A549 treated with RU486 at 1 μM for 4 hours (cell line): Measurements from ENCODE around the gene CTXND1. TPM values are rescaled to one million over a fixed set of nuclear protein-coding genes. Genes with fewer than 3 reads are reported as not detected.

Source experiments
- total RNA-seq: library from RNA; stranded (reverse); fragments of 200-300 nt; extraction: Qiagen RNA extraction; gene quantifications from 5 replicates; pipeline ENCODE4 v1.2.3, GENCODE V29; 2022; ENCODE audit warnings: low read depth

Gene CTXND1
- 0.02 TPM in 1 of 5 replicates, not detected in the others for total RNA-seq

DNA sequence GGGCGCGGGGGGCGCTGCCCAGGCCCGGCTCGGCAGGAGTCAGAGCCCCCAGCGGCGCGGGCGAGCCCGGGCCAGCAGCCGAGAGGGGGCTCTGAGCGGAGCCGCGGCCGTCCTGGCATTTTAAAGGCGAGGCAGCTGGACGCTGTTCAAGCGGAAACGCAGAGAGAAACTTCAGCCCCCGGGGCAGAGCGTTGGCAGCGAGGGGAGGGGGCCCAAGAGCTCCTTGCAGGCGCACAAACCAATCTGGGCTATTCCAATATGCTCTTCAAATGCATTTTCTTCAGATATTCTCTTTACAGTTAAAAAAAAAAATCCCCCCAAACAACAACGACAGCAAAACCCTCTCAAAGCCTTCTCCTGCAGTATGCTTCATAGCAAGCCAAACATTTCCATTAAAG is at the start of gene CTXND1:
TSS of gene CTXND1 (minus strand) at position 93 of the 398 bp plus-strand sequence. CDS start 50,264 bp downstream, outside the sequence.

DNA sequence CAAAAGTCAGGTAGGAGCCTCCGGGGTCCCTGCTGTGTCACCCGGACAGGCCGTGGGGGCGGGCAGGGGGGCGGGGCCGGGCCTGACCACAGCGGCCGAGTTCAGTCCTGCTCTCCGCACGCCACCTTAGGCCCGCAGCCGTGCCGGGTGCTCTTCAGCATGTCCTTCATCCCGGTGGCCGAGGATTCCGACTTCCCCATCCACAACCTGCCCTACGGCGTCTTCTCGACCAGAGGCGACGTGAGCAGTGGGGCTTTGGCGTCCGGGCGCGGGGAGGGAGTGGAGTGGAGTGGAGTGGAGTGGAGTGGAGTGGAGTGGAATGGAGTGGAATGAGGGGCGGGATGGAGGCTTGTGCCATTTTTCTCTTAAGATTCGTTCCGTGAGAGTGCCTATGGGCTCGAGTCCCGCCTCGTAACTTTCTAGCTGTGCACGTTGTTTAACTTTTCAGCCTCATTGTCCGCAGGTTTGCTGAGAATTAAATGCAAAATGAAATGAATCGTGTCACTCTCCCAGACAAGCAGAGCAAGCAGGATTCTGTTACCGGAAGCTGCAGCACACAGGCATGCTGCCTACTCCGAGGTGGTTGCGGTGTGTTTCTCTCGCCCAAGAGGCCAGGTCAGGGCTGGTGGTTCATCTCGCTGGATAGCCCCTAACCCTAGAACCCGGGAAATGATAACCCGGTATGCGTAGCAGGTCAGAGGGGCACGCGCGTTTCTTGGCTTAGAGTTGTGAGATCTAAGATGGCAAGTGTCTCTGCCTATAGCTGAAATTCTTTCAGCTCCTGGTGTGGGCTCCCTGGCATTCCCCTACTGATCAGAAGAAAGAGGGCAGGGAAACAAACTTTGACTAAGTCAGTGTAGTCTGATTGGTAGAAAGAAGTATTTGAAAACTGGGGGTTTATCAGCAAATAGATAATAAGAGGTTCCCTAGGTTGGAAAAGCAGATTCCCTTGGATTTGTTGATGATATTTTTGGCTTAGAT is 98.8 kb downstream of the CTXND1 start, which contains the start of gene FAH:
TSS of gene FAH (plus strand) at position 104 of the 981 bp plus-strand sequence. CDS start at position 160, 56 bp downstream.

Other genes with a start within 250 kb of the CTXND1 start
- 88.6 to 129 TPM (median 110 TPM) in 5 replicates for gene ZFAND6, start 192.5 kb downstream of the CTXND1 start, total RNA-seq
- 35.3 to 43.5 TPM (median 37.0 TPM) in 5 replicates for gene FAH, start 99.2 kb downstream of the CTXND1 start, total RNA-seq
- gene ARNT2, start 152.2 kb upstream of the CTXND1 start, total RNA-seq: 14.5 to 17.9 TPM (median 16.9 TPM) in 5 replicates